ENCODE measurements around the gene ZNF554.
"Not testable (repeated sequence)": the region's sequence is repeated elsewhere in the genome, so short reads cannot be mapped to it uniquely, and the experiment has no call there.

Gene ZNF554

GRCh38 chr19:2808129-2808941 lies 11.3 kb upstream of the ZNF554 start:
- no peak for FAIRE-seq

GRCh38 chr19:2809387-2810140 lies 10.1 kb upstream of the ZNF554 start:
- no peak for FAIRE-seq

GRCh38 chr19:2810141-2811091 lies 9.3 kb upstream of the ZNF554 start:
- FAIRE-seq, result no peak

- FAIRE-seq, result no peak
Observed at GRCh38 chr19:2811221-2811722, 8.4 kb upstream of the ZNF554 start.

GRCh38 chr19:2811735-2812413 lies 7.8 kb upstream of the ZNF554 start:
- FAIRE-seq, result no peak

- FAIRE-seq, result no peak
Observed at GRCh38 chr19:2812414-2813234, 7.0 kb upstream of the ZNF554 start.

- no peak for FAIRE-seq
Observed at GRCh38 chr19:2813235-2814160, 6.2 kb upstream of the ZNF554 start.

- no peak for FAIRE-seq
Observed at GRCh38 chr19:2814426-2814825, 5.2 kb upstream of the ZNF554 start.

GRCh38 chr19:2815191-2815614 lies 4.5 kb upstream of the ZNF554 start:
- no peak for FAIRE-seq

GRCh38 chr19:2815923-2816322 lies 3.7 kb upstream of the ZNF554 start:
- FAIRE-seq, result no peak

GRCh38 chr19:2816641-2817040 lies 3.0 kb upstream of the ZNF554 start:
- FAIRE-seq, result no peak

- not testable (repeated sequence) for FAIRE-seq
Observed at GRCh38 chr19:2817237-2817829, 2.3 kb upstream of the ZNF554 start.

- no peak for FAIRE-seq
Observed at GRCh38 chr19:2820112-2820702, 539 bp downstream of the ZNF554 start.

GRCh38 chr19:2822846-2823245 lies 3.2 kb downstream of the ZNF554 start:
- no peak for FAIRE-seq

GRCh38 chr19:2823646-2824045 lies 4.0 kb downstream of the ZNF554 start:
- no peak for FAIRE-seq

- FAIRE-seq, result no peak
Observed at GRCh38 chr19:2824129-2824528, 4.5 kb downstream of the ZNF554 start.

- FAIRE-seq, result no peak
Observed at GRCh38 chr19:2827022-2827421, 7.4 kb downstream of the ZNF554 start.

- FAIRE-seq, result no peak
Observed at GRCh38 chr19:2827840-2828489, 8.3 kb downstream of the ZNF554 start.
